GM19467 (cell line): ENCODE results near the gene PROSER2.
"Not testable (repeated sequence)": the region's sequence is repeated elsewhere in the genome, so short reads cannot be mapped to it uniquely, and the experiment has no call there.

Experiments
- ATAC-seq: cut with Tn5 transposase; IDR thresholded peaks from one replicate; pipeline ENCODE4 v1.9.1; 2021; ENCODE audit warnings: mild to moderate bottlenecking, moderate library complexity; ENCODE audit not compliant: unreplicated experiment

PROSER2 gene

DNA sequence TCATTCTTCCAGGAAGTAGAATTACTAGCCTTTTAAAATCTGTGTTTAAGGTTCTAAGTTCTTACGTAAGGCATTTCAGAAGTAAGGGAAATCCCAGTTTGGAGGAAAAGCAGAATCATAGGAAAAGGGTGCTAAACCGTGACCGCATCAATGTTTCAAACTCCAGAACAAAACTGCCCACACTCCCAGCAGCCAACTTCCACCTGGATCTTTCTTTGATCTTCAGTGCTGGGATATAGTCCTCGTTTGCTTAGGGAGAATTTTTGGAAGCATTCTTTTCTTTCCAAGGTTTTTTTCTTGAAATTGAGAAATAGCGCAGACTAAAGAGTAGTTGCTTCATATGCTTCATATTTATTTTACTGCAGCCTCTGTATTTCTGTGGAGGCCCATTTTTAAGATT is 8.9 kb downstream of the PROSER2 start:
- ATAC-seq = no peak

GRCh38 chr10:11835061-11835460 is 11.9 kb downstream of the PROSER2 start:
- no peak for ATAC-seq

DNA sequence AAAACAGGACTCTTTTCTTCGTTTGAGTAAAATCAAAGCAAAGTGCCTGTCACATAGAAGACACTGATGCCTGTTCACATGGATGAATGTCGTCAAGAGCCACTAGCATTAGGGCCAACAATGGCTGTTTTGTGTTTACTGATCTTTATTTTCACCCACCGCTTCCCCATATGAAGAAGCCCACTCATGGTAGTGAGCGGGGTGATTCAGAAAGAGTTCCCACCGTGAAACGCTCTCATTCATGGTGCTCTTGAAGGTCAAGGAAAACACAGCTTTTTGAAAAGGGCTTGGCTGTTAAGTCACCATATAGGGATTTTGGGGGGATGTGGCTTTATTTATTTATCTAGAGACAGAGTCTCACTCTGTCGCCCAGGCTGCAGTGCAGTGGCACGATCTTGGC is 12.5 kb downstream of the PROSER2 start:
- no peak for ATAC-seq

DNA sequence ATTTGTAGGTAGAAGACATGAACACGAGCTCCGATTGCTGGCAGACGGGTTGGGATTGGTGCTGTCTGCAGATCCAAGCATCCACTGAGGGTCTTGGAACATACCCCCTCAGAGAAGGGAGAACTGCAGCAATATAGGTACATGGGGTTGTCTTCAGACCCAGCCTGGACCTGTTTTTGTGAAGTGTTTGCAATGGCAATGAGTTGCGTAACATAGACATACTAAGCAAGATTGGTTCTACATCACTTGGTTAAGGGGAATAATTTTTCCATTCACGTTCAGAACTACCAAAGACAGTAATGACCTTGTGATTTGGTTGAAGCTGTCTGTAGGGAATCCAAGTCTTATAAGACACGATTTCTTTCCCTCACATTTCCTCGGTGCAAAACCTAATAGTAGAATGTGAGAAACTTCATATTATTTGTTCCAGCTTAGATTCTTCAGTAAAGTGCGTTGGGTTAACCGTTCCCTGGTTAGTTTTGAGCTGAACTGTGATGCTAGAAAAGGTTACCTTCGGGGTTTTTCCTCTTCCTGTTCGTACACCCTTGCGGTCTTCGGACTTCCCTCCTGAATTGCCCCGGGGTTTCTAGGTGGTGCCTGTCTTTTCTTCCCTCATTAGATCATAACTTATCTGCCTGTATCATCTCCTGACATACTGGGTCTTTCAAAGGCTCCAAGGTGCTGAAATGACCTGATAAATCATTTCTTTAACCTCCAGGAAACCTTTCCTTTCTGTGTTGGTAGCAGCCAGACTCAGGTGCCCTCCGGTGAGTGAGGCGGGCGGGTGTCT is 14.4 kb downstream of the PROSER2 start:
- ATAC-seq = no peak

DNA sequence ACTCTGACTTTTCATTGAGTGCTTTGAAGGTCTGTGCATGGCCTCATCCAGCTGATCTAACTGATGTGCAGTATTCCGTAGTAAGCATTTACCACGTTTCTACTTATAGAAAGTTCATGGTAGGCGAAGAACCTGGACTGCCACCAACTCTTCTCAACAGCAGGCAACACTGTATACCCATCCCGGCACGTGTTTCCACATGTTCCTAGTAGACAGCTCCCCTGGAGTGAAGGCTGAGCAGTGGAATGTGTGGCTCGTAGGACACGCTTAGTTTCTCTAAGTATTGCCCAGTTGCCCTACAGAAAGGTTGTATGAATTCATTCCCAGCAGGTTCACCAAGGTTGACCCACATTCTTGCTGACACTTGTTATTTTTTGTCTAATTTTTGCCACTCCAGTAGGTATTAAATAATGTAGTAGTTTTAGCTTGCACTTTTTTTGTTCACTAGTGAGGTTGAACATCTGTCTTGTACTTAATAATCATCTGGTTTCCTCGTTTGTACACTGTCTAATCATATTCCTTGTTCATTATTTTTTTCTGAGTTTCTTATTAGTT is 15.2 kb downstream of the PROSER2 start:
- ATAC-seq = no peak

DNA sequence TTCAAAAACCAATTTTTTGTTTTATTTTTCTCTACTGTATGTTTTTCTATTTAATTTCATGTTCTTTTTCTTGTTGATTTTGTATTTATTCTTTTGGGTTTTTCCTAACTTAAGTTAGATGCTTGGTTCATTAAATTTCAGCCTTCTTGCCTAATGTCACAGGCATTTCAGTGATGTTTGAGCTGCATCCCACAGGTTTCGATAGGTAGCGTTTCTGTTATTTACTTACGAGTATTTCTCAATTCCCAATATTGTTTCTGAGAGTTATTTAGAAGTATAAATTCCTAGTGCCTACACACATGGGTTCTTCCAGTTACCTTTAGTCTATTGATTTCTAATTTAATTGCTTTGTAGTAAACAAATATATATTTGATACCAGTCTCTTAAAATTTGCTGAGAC is 18.2 kb downstream of the PROSER2 start:
- no peak for ATAC-seq

- ATAC-seq = no peak
These were observed 19.3 kb downstream of the PROSER2 start for GRCh38 chr10:11842411-11842810.

DNA sequence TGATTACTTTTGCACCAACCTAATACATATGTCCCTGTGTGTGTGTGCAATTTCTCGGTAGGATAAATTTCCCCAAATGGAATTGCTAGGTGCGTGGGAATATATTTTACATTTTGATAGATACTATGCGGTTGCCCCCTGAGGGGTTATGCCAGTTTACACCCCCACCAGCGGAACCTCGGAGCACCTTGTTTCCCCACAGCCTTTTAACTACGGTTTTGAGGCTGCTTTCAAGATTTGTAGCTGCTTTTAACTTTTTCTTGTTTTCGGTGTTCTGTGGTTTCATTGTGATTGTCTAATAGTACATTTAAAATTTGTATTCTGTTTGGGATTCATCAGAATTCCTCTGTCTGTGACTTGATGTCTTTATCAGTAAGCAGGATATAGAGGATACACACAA is 22.0 kb downstream of the PROSER2 start:
- ATAC-seq = no peak

DNA sequence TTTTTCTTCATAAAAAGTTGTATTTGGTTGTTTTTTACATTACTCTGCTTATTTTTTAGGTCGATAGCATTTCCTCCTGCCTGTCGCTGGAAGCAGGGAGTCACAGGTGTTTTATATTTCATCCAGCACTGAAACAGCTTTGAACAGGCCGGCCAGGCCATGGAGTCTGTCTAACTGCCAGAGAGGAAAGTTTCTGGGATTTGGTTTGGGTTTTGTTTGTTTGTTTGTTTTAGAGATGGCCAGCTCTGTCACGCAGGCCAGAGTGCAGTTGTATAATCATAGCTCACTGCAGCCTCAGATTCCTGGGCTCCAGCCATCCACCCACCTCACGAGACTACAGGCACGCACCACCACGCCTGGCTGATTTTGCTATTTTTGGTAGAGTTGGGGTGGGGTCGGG is 23.4 kb downstream of the PROSER2 start:
- no peak for ATAC-seq

DNA sequence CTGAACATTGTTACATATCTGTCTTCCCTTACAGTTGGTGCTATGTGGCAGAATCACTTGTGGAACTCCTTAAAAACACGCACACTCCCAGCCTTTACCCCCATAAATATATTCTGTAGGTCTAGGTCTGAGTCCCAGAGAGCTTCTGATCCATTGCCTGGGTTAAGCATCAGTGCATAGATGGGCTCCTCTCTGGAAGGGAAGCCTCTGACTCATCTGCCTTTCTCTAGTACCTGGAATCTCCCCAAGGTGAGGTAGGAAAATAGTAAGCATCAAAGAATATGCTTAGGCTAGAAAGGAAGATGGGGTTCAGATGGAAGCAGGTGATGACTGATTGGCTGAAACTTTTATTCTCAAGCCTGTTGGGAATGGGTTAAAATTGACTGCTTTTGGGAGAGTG is 26.1 kb downstream of the PROSER2 start:
- no peak for ATAC-seq

- ATAC-seq = no peak
These were observed 26.8 kb downstream of the PROSER2 start for GRCh38 chr10:11849911-11850310.

DNA sequence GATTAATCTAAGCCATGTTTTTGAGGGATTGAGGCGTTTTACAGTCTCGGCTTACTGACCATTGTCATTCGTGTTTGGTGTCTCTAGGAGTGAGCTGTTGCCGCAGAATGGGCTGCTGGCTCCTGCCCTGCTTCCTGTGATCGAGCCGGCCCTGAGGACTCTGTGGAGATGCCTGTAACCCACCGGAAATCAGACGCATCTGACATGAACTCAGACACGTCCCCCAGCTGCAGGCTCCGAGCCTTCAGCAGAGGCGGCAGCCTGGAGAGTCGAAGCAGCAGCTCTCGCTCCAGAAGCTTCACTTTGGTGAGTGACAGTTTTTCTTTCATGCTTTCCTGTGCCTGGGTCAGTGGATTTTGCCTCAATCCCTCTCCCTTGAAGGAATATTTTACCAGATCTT is 28.8 kb downstream of the PROSER2 start:
- no peak for ATAC-seq

DNA sequence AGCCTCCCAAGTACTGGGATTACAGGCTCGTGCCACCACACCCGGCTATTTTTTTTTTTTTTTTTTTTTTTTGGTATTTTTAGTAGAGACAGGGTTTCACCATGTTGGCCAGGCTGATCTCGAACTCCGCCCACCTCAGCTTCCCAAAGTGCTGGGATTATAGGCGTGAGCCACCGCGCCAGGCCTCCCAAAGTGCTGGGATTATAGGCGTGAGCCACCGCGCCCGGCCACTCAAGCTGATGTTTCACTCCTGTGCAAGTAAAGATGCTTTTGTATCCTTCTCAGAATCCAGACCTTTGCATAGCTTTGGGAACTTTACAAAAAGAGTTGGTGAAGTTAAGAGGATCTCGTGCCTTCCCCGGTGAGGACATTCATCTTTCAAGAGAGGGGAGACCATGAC is 29.5 kb downstream of the PROSER2 start:
- not testable (repeated sequence) for ATAC-seq

DNA sequence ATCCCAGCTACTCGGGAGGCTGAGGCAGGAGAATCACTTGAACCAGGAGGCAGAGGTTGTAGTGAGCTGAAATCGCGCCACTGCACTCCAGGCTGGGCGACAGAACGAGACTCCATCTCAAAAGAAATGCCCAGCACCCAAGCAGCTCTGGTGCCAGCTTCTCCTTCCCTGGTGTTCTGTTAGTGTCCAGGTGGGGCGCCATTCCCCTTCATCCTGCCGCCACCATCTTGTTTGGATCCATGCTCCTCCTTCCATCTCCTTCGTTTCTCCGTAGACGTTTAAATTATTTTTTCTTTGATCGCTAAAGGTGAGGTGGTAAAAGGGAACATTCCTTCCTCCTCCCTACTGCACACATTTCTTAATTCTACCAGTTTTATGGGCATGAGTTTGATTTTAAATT is 30.3 kb downstream of the PROSER2 start:
- ATAC-seq = no peak

- no peak for ATAC-seq
These were observed 31.1 kb downstream of the PROSER2 start for GRCh38 chr10:11854301-11854700.

DNA sequence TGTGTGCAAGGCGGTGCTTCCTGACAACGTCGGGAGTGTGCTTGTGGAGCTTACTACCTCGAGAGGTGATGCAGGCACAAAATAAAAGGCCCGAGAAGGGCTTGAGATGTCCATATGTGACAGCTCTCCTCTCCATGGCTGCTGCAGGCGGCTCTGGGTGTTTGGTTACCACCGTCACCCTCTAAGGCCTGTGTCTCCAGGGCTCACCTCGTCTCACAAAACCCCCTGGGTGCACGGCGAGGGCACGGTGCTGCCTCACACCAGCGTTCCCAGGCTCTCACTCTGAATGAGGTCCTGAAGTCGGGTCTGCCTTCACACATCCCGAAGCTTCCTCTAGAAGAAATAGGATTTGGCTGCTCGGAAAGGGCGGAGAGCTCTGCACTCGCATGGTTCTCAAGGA is 32.9 kb downstream of the PROSER2 start:
- no peak for ATAC-seq

DNA sequence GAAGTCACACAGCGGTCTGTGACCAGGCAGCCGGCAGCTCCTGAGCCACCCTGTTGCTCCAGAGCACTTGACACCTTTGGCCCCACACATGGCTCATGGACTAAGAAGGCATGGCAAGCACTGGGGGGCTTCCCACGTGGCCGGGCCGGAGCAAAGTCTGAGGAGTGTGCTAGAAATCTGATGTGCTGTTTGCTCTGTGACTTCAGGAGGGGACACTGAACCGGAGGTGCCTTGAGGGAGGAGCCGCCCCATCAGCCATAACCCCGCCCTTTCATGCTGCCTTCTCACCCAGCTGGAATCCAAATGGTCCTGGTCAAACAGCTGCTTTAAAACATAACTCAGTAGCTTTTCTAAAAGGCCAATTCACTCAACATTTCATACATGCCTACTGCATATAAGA is 33.5 kb downstream of the PROSER2 start:
- ATAC-seq = no peak

DNA sequence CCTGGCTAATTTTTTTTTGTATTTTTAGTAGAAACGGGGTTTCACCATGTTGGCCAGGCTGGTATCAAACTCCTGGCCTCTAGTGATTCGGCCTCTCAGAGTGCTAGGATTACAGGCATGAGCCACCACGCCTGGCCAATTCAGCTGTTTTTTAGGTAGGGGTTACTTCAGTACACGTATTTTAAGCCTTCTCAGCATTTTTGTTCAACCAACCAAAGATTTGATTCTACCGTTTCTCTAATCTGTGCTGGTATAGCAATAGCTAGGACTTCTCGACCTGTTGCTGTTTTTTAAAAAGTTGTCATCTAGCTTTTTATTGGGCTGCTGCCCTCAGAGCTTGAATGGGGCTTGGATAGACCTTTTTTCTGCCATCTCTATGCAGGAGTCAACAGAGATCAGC is 34.9 kb downstream of the PROSER2 start:
- ATAC-seq = no peak

DNA sequence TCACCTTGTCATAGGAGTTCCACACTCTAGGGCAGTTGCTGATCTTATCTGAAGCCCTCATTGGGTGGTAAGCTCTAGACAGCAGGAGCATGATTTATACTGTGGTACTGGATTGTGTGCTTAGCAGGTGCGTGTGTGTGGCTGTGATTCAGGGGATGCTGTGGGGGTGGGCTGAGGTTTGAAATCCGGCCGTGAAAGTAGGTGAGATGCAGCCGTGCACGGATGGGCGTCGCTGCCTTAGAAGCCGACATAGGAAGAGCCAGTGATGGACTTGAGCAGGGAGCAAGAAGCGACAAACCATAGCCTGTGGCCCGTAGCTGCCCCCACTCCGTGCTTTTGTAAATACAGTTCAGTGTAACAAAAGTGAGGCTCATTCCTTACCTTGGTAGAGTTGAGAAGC is 38.2 kb downstream of the PROSER2 start:
- no peak for ATAC-seq

- no peak for ATAC-seq
These were observed 38.8 kb downstream of the PROSER2 start for GRCh38 chr10:11861811-11862428.

DNA sequence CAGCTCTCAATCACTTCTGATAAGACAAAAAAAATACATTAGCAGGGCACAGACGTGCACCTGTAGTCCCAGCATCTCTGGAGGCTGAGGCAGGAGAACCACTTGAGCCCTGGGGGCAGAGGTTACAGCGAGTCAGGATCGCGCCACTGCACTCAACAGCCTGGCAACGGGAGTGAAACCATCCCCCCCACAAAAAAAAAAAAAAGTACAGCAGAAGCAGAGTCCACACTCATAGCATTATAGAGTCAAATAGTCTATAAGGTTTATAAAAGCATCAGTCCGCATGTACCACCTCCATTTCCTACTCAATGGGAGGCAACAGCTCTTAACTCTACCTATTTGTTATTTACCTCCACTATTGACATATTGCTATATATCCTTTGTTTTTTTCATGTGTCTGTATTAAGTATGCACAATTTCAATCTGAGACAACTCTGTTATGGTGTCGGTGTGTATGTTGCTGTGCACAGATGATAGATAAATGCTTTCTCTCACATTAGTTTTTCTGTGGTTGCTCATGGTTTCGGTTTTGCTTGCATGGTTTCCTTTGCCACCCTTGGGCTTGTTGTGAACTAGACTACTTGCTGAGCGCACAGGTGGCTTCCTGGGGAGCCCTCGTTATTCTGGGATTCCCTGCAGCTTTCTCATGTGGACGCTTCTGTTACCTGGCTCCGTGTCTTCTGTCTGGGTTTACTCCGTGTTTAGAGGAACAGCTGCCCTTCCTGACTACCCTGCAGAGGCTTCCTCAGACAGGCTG is 40.4 kb downstream of the PROSER2 start:
- peak; percentile 98 for ATAC-seq

GRCh38 chr10:11864727-11865126 is 41.6 kb downstream of the PROSER2 start:
- no peak for ATAC-seq
